DMS53 (cell line): Measurements from ENCODE around the gene CHKA.

Experiments
- DNase-seq: peaks from one replicate; lab custom pipeline; 2025; lab: John Stamatoyannopoulos, UW

CHKA gene

GRCh38 chr11:68044145-68044813 lies 76.9 kb downstream of the CHKA start:
- peak; percentile 69 for DNase-seq

DNA sequence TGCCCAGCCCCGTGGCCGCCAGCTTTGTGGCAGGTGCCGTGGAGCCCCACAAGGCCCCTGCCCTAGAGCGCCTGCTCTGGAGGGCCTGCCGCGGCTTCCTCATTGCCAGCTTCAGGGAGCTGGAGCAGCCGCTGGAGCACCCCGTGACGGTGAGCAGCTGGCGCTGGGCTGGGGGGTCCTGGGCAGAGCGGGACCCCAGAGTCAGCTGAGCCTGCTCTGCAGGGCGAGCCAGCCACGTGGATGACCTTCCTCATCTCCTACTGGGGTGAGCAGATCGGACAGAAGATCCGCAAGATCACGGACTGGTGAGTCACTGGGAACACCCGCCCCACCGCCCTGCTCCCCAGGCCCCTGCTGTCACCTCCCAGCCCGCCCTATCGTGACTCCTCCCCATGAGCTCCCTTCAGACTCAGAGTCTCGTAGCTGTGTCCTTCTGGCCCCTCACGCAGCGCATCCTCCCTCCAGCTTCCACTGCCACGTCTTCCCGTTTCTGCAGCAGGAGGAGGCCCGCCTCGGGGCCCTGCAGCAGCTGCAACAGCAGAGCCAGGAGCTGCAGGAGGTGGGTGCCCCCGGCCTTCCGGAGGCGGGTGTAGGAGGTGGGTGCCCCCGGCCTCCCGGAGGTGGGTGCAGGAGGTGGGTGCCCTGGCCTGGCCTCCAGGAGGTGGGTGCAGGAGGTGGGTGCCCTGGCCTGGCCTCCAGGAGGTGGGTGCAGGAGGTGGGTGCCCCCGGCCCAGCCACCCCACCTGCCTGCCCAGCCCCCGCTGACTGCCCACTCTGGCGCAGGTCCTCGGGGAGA lies 77.6 kb downstream of the CHKA start:
- peak; percentile 46 for DNase-seq

- DNase-seq: no peak
Observed at GRCh38 chr11:68043029-68043348, 78.2 kb downstream of the CHKA start.

- DNase-seq: peak; percentile 40
Observed at GRCh38 chr11:68042219-68043028, 78.8 kb downstream of the CHKA start.

DNA sequence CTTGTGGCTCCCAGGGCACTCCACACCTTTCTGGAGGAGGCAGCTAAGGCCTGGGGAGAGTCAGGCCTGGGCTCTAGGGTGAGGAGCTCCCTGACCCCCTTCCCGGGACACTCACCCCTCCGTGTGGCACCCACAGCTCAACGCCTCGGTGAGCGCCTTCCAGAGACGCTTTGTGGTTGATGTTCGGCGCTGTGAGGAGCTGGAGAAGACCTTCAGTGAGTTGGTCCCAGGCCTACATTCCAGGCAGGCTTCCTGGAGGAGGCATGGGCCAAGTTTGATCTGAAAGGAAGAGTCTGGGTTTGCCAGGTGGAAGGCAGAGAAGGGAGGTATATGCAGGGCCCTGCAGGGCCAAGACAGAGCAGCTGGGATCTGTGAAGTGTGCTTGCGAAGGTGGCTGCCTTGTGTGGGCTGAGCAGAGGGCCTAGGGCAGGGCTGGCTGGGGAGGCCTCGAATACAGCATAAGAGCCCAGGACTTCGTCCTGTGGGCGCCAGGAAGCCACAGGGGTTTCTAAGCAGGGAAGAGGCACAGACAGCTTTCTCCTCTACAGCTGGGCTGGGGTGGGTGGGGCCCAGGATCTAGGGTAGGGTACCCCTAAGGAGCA lies 79.5 kb downstream of the CHKA start:
- DNase-seq: no peak

GRCh38 chr11:68040957-68041591 lies 80.1 kb downstream of the CHKA start:
- no peak for DNase-seq

DNA sequence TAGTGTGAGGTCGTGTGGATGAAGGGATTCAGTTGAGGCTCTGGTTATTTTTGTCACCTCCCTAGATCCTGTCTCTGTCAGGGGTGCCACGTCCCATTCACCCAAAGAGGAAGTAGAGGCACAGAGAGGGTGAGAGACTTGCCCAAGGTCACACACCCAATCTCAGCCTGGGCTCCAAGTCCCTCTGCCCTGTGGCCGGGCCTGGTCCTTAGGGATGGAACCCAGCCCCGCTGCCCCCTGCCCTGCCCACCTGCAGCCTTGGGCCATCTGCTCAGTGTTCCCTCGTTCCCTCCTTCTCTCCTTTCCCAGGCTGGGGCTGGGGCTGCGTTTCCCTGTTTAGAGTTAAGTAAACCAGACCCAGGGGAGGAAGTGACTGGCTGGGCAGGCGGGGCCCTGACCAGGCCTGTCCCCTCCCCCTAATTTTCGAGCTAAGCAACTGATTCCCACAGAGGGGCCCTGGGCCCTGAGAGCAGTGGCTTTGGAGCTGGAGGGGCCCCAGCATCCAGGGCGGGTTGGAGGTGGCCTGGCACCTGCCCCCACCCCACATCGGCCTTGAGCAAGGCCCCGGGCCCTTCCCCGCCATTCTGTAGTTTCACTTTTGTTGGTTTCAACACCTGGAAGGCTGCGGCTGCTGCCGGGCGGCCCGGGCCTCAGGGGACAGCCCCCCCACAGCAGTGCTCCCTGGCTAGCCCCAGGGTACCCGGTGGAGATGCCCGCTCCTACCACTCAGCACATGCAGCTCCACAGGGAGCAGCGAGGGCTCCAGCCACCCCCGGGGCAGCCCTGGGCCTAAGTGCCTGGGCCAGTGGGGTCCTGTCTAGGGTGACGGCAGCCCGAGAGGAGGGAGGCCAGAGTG lies 80.9 kb downstream of the CHKA start:
- peak; percentile 91 for DNase-seq

DNA sequence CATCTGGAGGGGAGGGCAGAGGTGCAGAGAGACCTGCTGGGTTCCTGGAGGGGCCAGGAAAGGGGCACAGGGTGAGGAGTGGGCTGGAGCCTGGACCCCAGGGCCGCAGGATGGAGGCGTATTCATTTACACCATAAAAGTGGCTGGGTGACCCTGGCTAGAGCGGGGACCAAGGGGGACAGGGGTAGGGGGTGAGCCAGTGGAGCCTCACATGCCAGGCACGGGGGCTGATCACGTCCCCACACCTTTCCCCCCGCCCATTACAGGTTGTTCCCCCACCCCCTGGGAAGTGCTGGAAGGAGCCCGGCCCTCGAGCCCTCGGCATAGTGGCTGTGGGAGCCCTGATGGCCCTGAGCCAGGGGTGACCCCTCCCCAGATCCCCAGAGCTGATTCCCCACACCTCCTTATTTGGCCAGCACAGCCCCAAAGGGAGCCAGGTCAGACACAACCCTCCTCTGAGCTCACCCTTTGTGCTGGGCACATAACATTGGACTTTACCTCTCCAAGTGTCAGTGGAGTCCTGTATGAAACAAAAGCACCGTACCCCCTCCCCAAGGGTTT lies 81.6 kb downstream of the CHKA start:
- peak; percentile 72 for DNase-seq

GRCh38 chr11:68038718-68039525 lies 82.3 kb downstream of the CHKA start, which contains the start of gene TCIRG1:
Gene TCIRG1 (plus strand): TSS chr11:68039025. CDS start chr11:68041272, 2,247 bp downstream.
- peak; percentile 96 for DNase-seq

DNA sequence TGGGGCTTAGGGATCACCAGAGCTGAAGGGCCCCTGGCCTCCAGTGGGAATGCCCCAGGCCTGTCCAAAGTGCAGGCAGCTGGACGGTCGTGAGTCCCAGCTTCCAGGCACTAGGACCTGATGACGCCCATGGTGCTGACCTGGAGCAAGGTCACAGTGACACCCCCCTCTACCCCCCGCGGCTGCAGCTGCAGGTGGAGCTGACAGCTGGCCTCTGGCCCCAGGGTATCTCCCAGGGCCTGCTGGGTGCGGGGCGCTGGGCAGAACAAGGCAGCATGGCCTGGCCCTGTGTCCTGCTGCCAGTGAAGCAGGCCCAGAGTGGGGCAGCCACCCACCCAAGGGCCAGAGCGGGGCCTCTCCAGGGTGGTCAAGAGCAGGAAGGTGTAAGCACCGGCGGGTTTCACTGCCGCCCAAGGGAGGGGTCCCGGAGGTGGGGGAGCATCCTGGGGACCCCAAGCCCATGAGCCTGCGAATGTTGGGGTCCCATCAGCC lies 82.9 kb downstream of the CHKA start:
- DNase-seq: peak; percentile 85

GRCh38 chr11:68037411-68038225 lies 83.6 kb downstream of the CHKA start:
- peak; percentile 54 for DNase-seq

GRCh38 chr11:68036717-68037239 lies 84.4 kb downstream of the CHKA start:
- no peak for DNase-seq

GRCh38 chr11:68036141-68036716 lies 85.0 kb downstream of the CHKA start:
- DNase-seq: no peak

DNA sequence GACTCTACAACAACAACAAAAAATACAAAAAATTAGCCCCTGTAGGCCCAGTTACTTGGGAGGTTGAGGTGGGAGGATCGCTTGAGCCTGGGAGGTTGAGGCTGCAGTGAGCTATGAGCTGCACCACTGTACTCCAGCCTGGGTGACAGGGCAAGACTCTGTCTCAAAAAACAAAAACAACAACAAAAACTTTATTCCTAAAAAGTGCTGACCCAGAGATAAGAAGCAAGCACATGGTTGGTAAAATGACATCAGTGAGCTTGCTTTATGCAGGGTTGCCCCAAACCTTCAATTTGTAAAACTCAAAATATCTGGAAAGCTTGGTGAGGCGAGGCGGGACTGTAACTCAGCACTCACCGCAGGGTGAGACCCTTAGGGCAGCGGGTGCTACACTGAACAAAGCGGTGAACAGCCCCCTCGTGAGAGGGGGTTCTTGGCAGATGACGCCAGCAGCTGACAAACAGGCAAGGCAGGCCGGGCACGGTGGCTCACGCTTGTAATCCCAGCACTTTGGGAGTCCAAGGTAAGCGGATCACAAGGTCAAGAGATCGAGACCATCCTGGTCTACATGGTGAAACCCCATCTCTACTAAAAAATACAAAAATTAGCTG lies 85.8 kb downstream of the CHKA start:
- no peak for DNase-seq

- no peak for DNase-seq
Observed at GRCh38 chr11:68033708-68034045, 87.5 kb downstream of the CHKA start.

DNA sequence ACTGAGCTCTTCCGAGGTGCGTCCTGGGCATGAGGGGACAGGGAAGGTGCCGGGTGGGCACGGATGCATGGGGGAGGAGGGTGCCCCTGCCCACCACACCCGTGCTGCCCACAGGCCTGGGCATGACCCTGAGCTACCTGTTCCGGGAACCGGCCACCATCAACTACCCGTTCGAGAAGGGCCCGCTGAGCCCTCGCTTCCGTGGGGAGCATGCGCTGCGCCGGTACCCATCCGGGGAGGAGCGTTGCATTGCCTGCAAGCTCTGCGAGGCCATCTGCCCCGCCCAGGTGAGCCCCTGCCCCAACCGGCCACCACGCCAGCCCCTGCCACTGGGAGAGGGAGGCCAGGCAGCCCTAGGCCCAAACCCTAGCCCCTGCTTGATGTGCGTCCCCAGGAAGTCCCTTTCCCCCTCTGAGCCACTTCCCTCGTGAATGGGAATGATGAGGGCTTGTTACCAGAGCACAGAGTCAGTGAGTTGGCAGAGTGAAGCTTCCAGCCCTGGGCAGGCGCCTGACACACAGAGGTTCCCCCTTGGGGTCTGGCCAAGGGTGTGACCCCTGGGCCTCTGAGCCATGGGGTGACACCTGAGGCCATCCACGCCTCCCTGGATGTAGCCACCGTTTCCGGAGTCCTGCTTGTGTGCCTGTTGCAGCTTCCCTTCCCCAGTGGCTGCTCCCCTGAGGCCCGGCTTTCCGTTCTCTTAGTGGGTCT lies 88.0 kb downstream of the CHKA start:
- DNase-seq: no peak

- no peak for DNase-seq
Observed at GRCh38 chr11:68032003-68032402, 89.2 kb downstream of the CHKA start.
